WI38 (cell line): Measurements from ENCODE around the gene LAMC3.

Experiments
- H3K4me3 ChIP-seq: 2 replicates; pipeline ENCODE4 v1.5.1; 2011; ENCODE audit warnings: low read depth, mild to moderate bottlenecking, control low read depth, low read length
- CTCF ChIP-seq: IDR thresholded peaks from 2 replicates; pipeline ENCODE4 v1.5.1; 2012; ENCODE audit warnings: low read depth, mild to moderate bottlenecking, control low read depth, low read length

LAMC3 gene

GRCh38 chr9:131050831-131051230 is 41.9 kb downstream of the LAMC3 start:
- TF ChIP-seq CTCF: no peak
- H3K4me3 ChIP-seq: no peak overlapping the region

GRCh38 chr9:131051592-131052517 is 42.9 kb downstream of the LAMC3 start:
- TF ChIP-seq CTCF: no peak
- no peak overlapping the region for H3K4me3 ChIP-seq

GRCh38 chr9:131053896-131054295 is 44.9 kb downstream of the LAMC3 start:
- no peak for TF ChIP-seq CTCF
- H3K4me3 ChIP-seq: no peak overlapping the region

- no peak for TF ChIP-seq CTCF
- H3K4me3 ChIP-seq: no peak overlapping the region
These were observed 48.0 kb downstream of the LAMC3 start for GRCh38 chr9:131056781-131057506.

GRCh38 chr9:131060900-131061630 is 52.1 kb downstream of the LAMC3 start:
- no peak overlapping the region for H3K4me3 ChIP-seq
- TF ChIP-seq CTCF: no peak

GRCh38 chr9:131062969-131063368 is 54.0 kb downstream of the LAMC3 start:
- no peak for TF ChIP-seq CTCF
- H3K4me3 ChIP-seq: no peak overlapping the region
